H9 (cell line): ENCODE results near the gene RDH13. TPM values are rescaled to one million over a fixed set of nuclear protein-coding genes. Genes with fewer than 3 reads are reported as not detected.
"Not testable (repeated sequence)": the region's sequence is repeated elsewhere in the genome, so short reads cannot be mapped to it uniquely, and the experiment has no call there.

Source experiments
- DNase-seq: peaks from one replicate; pipeline ENCODE4 v3.0.0-alpha.2; 2017
- H2AFZ ChIP-seq: one replicate; pipeline ENCODE4 v1.6.1; 2013; ENCODE audit warnings: mild to moderate bottlenecking, low read length, control low read depth, moderate library complexity
- H2AK5ac ChIP-seq: 2 replicates; pipeline ENCODE4 v1.6.1; 2013; ENCODE audit warnings: low read length, control low read depth, mixed read lengths; ENCODE audit not compliant: insufficient read length
- H2BK120ac ChIP-seq: one replicate; pipeline ENCODE4 v1.6.1; 2013; ENCODE audit warnings: low read depth, mild to moderate bottlenecking, low read length, control low read depth, inconsistent platforms; ENCODE audit not compliant: poor library complexity, severe bottlenecking
- H2BK12ac ChIP-seq: 2 replicates; pipeline ENCODE4 v1.6.1; 2013; ENCODE audit warnings: low read length, control low read depth, mixed read lengths, low read depth; ENCODE audit not compliant: insufficient read length
- H2BK15ac ChIP-seq: 2 replicates; pipeline ENCODE4 v1.6.1; 2013; ENCODE audit warnings: low read depth, low read length, control low read depth
- H2BK20ac ChIP-seq: one replicate; pipeline ENCODE4 v1.6.1; 2013; ENCODE audit warnings: low read depth, mild to moderate bottlenecking, low read length, control low read depth, inconsistent platforms; ENCODE audit not compliant: poor library complexity, severe bottlenecking
- H2BK5ac ChIP-seq: 2 replicates; pipeline ENCODE4 v1.6.1; 2013; ENCODE audit warnings: low read length, control low read depth, mixed read lengths; ENCODE audit not compliant: insufficient read length
- H3K14ac ChIP-seq: 2 replicates; pipeline ENCODE4 v1.6.1; 2013; ENCODE audit warnings: low read length, control low read depth; ENCODE audit not compliant: insufficient read depth
- H3K18ac ChIP-seq: 2 replicates; pipeline ENCODE4 v1.6.1; 2013; ENCODE audit warnings: low read depth, mild to moderate bottlenecking, mixed read lengths, low read length, control low read depth; ENCODE audit not compliant: insufficient read length
- H3K23ac ChIP-seq: 2 replicates; pipeline ENCODE4 v1.6.1; 2013; ENCODE audit warnings: low read length, control low read depth, mixed read lengths, low read depth; ENCODE audit not compliant: insufficient read length
- H3K23me2 ChIP-seq: 2 replicates; pipeline ENCODE4 v1.6.1; 2013; ENCODE audit warnings: low read depth, mild to moderate bottlenecking, mixed read lengths, low read length, control low read depth; ENCODE audit not compliant: insufficient read length, poor library complexity, severe bottlenecking
- H3K27ac ChIP-seq: 2 replicates; pipeline ENCODE4 v1.5.1; 2013; ENCODE audit warnings: low read length, control low read depth, mixed read lengths, low read depth; ENCODE audit not compliant: insufficient read length
- H3K27me3 ChIP-seq: 2 replicates; pipeline ENCODE4 v1.6.1; 2013; ENCODE audit warnings: low read length, control low read depth, inconsistent platforms; ENCODE audit not compliant: insufficient read depth
- H3K4ac ChIP-seq: 2 replicates; pipeline ENCODE4 v1.6.1; 2013; ENCODE audit warnings: low read depth, mild to moderate bottlenecking, control low read depth, inconsistent platforms, low read length, moderate library complexity
- H3K4me1 ChIP-seq: 2 replicates; pipeline ENCODE4 v1.6.1; 2013; ENCODE audit warnings: low read length, control low read depth, inconsistent platforms; ENCODE audit not compliant: insufficient read depth
- H3K4me2 ChIP-seq: 2 replicates; pipeline ENCODE4 v1.6.1; 2013; ENCODE audit warnings: low read length, control low read depth, mixed read lengths; ENCODE audit not compliant: insufficient read length, insufficient read depth
- H3K56ac ChIP-seq: 2 replicates; pipeline ENCODE4 v1.6.1; 2013; ENCODE audit warnings: low read depth, mild to moderate bottlenecking, mixed read lengths, low read length, control low read depth; ENCODE audit not compliant: insufficient read length
- H3K79me1 ChIP-seq: 2 replicates; pipeline ENCODE4 v1.6.1; 2013; ENCODE audit warnings: low read depth, mild to moderate bottlenecking, moderate library complexity, low read length, control low read depth, inconsistent platforms; ENCODE audit not compliant: insufficient read depth, poor library complexity, severe bottlenecking
- H3K79me2 ChIP-seq: 2 replicates; pipeline ENCODE4 v1.6.1; 2013; ENCODE audit warnings: low read length, control low read depth, inconsistent platforms; ENCODE audit not compliant: insufficient read depth
- H3K9ac ChIP-seq: 2 replicates; pipeline ENCODE4 v1.6.1; 2013; ENCODE audit warnings: low read length, control low read depth, mixed read lengths; ENCODE audit not compliant: insufficient read length; ENCODE audit errors: extremely low read depth
- H3K9me3 ChIP-seq: one replicate; pipeline ENCODE4 v1.6.1; 2013; ENCODE audit warnings: low read depth, low read length, inconsistent platforms; ENCODE audit not compliant: control insufficient read depth
- H3T11ph ChIP-seq: one replicate; pipeline ENCODE4 v1.6.1; 2013; ENCODE audit warnings: mild to moderate bottlenecking, low read length, control low read depth, inconsistent platforms
- H4K20me1 ChIP-seq: one replicate; pipeline ENCODE4 v1.6.1; 2013; ENCODE audit not compliant: control insufficient read depth, insufficient read length, insufficient read depth
- H4K5ac ChIP-seq: 2 replicates; pipeline ENCODE4 v1.6.1; 2013; ENCODE audit warnings: low read depth, mild to moderate bottlenecking, mixed read lengths, low read length, control low read depth; ENCODE audit not compliant: insufficient read length
- H4K8ac ChIP-seq: replicated peaks from 2 replicates; pipeline ENCODE4 v1.6.1; 2013; ENCODE audit warnings: low read length, control low read depth, mixed read lengths, low read depth; ENCODE audit not compliant: insufficient read length
- H4K91ac ChIP-seq: 2 replicates; pipeline ENCODE4 v1.6.1; 2013; ENCODE audit warnings: low read depth, mild to moderate bottlenecking, moderate library complexity, mixed read lengths, low read length, control low read depth; ENCODE audit not compliant: insufficient read length
- H3K27ac Mint-ChIP-seq, 3 experiments: 2 replicates in 2 of 3; 3 replicates in 1 of 3; pipeline ENCODE4 v1.8.0; 2020 to 2021; ENCODE audit warnings: mixed read lengths in 3 of 3, mild to moderate bottlenecking in 1 of 3, moderate library complexity in 1 of 3
- H3K27me3 Mint-ChIP-seq: 2 replicates; pipeline ENCODE4 v1.8.0; 2021; ENCODE audit warnings: low read depth, mild to moderate bottlenecking, moderate library complexity, mixed read lengths
- H3K36me3 Mint-ChIP-seq, 3 experiments: 2 replicates in 2 of 3; 3 replicates in 1 of 3; pipeline ENCODE4 v1.8.0; 2020 to 2021; ENCODE audit warnings: low read depth in 3 of 3, mixed read lengths in 3 of 3; ENCODE audit not compliant: insufficient read depth in 1 of 3
- H3K4me1 Mint-ChIP-seq, 2 experiments: 2 replicates each; pipeline ENCODE4 v1.8.0; 2020; ENCODE audit warnings: mixed read lengths in 2 of 2
- H3K4me3 Mint-ChIP-seq, 2 experiments: 2 replicates in 1 of 2; 3 replicates in 1 of 2; pipeline ENCODE4 v1.8.0; 2020 to 2021; ENCODE audit warnings: mild to moderate bottlenecking in 2 of 2, mixed read lengths in 2 of 2, moderate library complexity in 1 of 2
- H3K9me3 Mint-ChIP-seq, 2 experiments: 2 replicates in 1 of 2; 3 replicates in 1 of 2; pipeline ENCODE4 v1.8.0; 2020; ENCODE audit warnings: mild to moderate bottlenecking in 2 of 2, mixed read lengths in 2 of 2, moderate library complexity in 1 of 2
- CTCF ChIP-seq: fragments of 200-600 bp; sonication (generic); conservative IDR thresholded peaks from 3 replicates; pipeline ENCODE4 v1.8.0; 2021; ENCODE audit warnings: antibody characterized with exemption, mild to moderate bottlenecking
- WGBS: extraction: QIAGEN DNeasy Blood & Tissue Kit; methylation state at CpG from one replicate; pipeline ENCODE4 v1.1.7; 2013; ENCODE audit warnings: missing lambda C conversion rate, low lambda C conversion rate, mixed read lengths; ENCODE audit not compliant: insufficient read length; ENCODE audit errors: extremely low coverage; 5-methylcytosine and 5-hydroxymethylcytosine counted together
- total RNA-seq: library from RNA; stranded (reverse); gene quantifications from 2 replicates; pipeline ENCODE4 v1.2.1, GENCODE V29; 2021

Gene RDH13
- total RNA-seq, 1 experiment from 2014 or later: 21.5 TPM

DNA sequence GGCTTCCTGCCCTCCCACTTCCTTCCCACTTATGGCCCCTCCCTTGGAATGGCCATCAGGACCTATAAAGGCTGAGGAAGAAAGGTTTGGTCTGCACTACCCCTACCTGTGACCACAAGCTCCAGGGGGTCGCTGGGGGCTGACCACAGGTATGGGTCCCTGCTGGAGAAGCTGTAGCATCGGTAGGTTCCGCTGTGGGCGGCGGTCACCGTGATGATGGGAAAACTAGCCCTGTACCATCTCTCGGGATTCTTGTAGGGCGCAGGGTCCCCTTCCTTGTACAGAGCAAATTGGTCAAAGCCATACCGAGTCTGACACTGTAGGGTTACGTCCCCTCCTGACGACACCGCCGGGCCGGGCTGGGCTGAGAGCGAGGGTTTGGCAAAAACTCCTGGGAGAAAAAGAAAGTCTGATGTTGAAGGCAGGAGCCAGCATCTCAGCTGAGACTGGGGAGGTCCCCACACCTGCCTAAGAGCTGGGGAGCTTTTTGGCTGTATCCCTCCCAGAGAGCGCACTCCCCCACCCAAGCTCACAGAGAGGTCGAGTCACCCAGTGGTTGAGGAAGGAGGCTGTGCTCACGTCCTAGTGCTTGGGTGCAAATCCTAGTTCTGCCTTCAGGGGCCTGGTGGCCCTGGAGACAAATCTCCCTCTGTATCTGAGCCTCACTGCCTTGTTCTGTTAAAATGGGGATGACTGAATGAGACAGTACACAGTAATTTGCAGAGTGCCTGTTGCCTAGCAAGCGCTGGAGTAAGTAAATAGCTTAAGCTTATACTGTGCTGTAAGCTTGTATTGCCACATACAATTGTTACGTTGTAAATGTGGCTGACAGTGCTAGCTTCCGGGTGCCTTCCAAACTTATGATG, 35.2 kb downstream of the RDH13 start:
- Mint-ChIP-seq H3K27me3 (no peaks in the 10 kb centered on the region), H3K4me1 (no peaks in the 10 kb centered on the region), H3K27ac (peak overlapping the region in 2 of 3 experiments; percentile 36 to 40; a peak in 1 of 7 replicates), H3K36me3 (peaks cover 3 to 21% (median 5%) of the 10 kb centered on the region in 3 experiments), H3K9me3 (peaks cover 2 to 64% of the 10 kb centered on the region in 2 experiments), H3K4me3 (no peak overlapping the region)
- no peak overlapping the region for H2BK20ac ChIP-seq
- no peak overlapping the region for H3K27ac ChIP-seq
- H3K18ac ChIP-seq: no peak overlapping the region
- peaks cover 7% of the 10 kb centered on the region for H3K79me1 ChIP-seq
- no peak overlapping the region for H3K14ac ChIP-seq
- no peak overlapping the region for H2AFZ ChIP-seq
- H2BK15ac ChIP-seq: no peak overlapping the region
- H4K5ac ChIP-seq: no peak overlapping the region
- TF ChIP-seq CTCF: no peak
- H2AK5ac ChIP-seq: no peak overlapping the region
- no peak overlapping the region for H4K91ac ChIP-seq
- no peaks in the 10 kb centered on the region for H3K27me3 ChIP-seq
- DNase-seq: no peak
- H3K23me2 ChIP-seq: peaks cover 3% of the 10 kb centered on the region
- no peak overlapping the region for H2BK12ac ChIP-seq
- H4K8ac ChIP-seq: no peak overlapping the region
- WGBS: no CpG with 5 or more reads among the region's 21 CpGs
- no peaks in the 10 kb centered on the region for H4K20me1 ChIP-seq
- H3K4ac ChIP-seq: no peak overlapping the region
- H3K4me2 ChIP-seq: no peak overlapping the region
- no peaks in the 10 kb centered on the region for H3K4me1 ChIP-seq
- no peaks in the 10 kb centered on the region for H3K9me3 ChIP-seq
- no peak overlapping the region for H2BK5ac ChIP-seq
- H3K79me2 ChIP-seq: peaks cover 22% of the 10 kb centered on the region; the same call in 1 of the 2 replicates
- no peak overlapping the region for H2BK120ac ChIP-seq
- H3T11ph ChIP-seq: no peak overlapping the region
- no peak overlapping the region for H3K56ac ChIP-seq
- no peak overlapping the region for H3K23ac ChIP-seq
- no peak overlapping the region for H3K9ac ChIP-seq

DNA sequence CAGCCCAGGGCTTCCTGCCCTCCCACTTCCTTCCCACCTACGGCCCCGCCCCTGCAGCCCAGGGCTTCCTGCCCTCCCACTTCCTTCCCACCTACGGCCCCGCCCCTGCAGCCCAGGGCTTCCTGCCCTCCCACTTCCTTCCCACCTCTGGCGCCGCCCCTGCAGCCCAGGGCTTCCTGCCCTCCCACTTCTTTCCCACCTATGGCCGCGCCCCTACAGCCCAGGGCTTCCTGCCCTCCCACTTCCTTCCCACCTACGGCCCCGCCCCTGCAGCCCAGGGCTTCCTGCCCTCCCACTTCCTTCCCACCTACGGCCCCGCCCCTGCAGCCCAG, 35.8 kb downstream of the RDH13 start:
- peaks cover 2 to 66% of the 10 kb centered on the region in 2 experiments for H3K9me3 Mint-ChIP-seq
- not testable (repeated sequence) for H3K27me3 Mint-ChIP-seq, H2BK120ac ChIP-seq, H3K18ac ChIP-seq, H4K91ac ChIP-seq, H3K4me3 Mint-ChIP-seq, H3K14ac ChIP-seq, H3K9ac ChIP-seq, H4K20me1 ChIP-seq, H3K23me2 ChIP-seq, H3K56ac ChIP-seq, DNase-seq, H4K5ac ChIP-seq, H3K4me2 ChIP-seq, H2BK5ac ChIP-seq, H3K27ac ChIP-seq, H2BK15ac ChIP-seq, H4K8ac ChIP-seq, H2AFZ ChIP-seq, H3K4me1 Mint-ChIP-seq, H2BK12ac ChIP-seq, H3K4me1 ChIP-seq, H3K27me3 ChIP-seq, H2AK5ac ChIP-seq, H3K79me1 ChIP-seq, H3K9me3 ChIP-seq, H3K23ac ChIP-seq, H3T11ph ChIP-seq, H3K4ac ChIP-seq, H2BK20ac ChIP-seq, H3K27ac Mint-ChIP-seq
- H3K36me3 Mint-ChIP-seq: peaks cover 5 to 24% (median 8%) of the 10 kb centered on the region in 3 experiments
- peaks cover 17% of the 10 kb centered on the region; the same call in 1 of the 2 replicates for H3K79me2 ChIP-seq
- no CpG with 5 or more reads among the region's 12 CpGs for WGBS
